Iris pigment epithelial cell (primary cell): ENCODE measurements around the gene OVCA2.
A peak's percentile ranks its signal among the peaks of the same experiment; 100 is the strongest.

Experiments used
- DNase-seq: peaks from one replicate; pipeline ENCODE4 v3.0.0-alpha.2; 2011; ENCODE audit warnings: low read depth

OVCA2 gene

GRCh38 chr17:2065949-2066400 lies 24.2 kb downstream of the OVCA2 start:
- DNase-seq, result no peak

- peak; percentile 40 for DNase-seq
Observed at GRCh38 chr17:2067048-2067561, 25.3 kb downstream of the OVCA2 start.

GRCh38 chr17:2067608-2068024 lies 25.8 kb downstream of the OVCA2 start:
- DNase-seq, result peak; percentile 78

- peak; percentile 93 for DNase-seq
Observed at GRCh38 chr17:2068031-2068518, 26.3 kb downstream of the OVCA2 start.

- peak; percentile 76 for DNase-seq
Observed at GRCh38 chr17:2068519-2069051, 26.8 kb downstream of the OVCA2 start.

- no peak for DNase-seq
Observed at GRCh38 chr17:2070241-2071023, 28.6 kb downstream of the OVCA2 start.

GRCh38 chr17:2071024-2071385 lies 29.2 kb downstream of the OVCA2 start:
- DNase-seq, result no peak

- DNase-seq, result peak; percentile 87
Observed at GRCh38 chr17:2071455-2072281, 29.8 kb downstream of the OVCA2 start.

GRCh38 chr17:2074919-2075318 lies 33.1 kb downstream of the OVCA2 start:
- no peak for DNase-seq

GRCh38 chr17:2075336-2076086 lies 33.7 kb downstream of the OVCA2 start:
- peak; percentile 84 for DNase-seq

- DNase-seq, result no peak
Observed at GRCh38 chr17:2076087-2076984, 34.5 kb downstream of the OVCA2 start.

- no peak for DNase-seq
Observed at GRCh38 chr17:2077040-2077439, 35.2 kb downstream of the OVCA2 start.

GRCh38 chr17:2081564-2081963 lies 39.7 kb downstream of the OVCA2 start:
- peak; percentile 65 for DNase-seq

- DNase-seq, result no peak
Observed at GRCh38 chr17:2082003-2082781, 40.4 kb downstream of the OVCA2 start.

- DNase-seq, result peak; percentile 75
Observed at GRCh38 chr17:2083613-2084035, 41.8 kb downstream of the OVCA2 start.

GRCh38 chr17:2084036-2084765 lies 42.4 kb downstream of the OVCA2 start:
- peak; percentile 74 for DNase-seq

GRCh38 chr17:2084766-2085647 lies 43.2 kb downstream of the OVCA2 start:
- DNase-seq, result peak; percentile 86

- peak; percentile 53 for DNase-seq
Observed at GRCh38 chr17:2085648-2085949, 43.8 kb downstream of the OVCA2 start.
